CD4-positive, alpha-beta T cell (primary cell): ENCODE measurements around the gene TCTN2. TPM values are rescaled to one million over a fixed set of nuclear protein-coding genes. Genes with fewer than 3 reads are reported as not detected.
A peak's percentile ranks its signal among the peaks of the same experiment; 100 is the strongest.

Experiments
- ATAC-seq: fragments of 200-7000 bp; cut with Tn5 transposase; one replicate; pipeline ENCODE4 v1.10.0; 2022; ENCODE audit warnings: mild to moderate bottlenecking; ENCODE audit not compliant: poor library complexity
- CTCF ChIA-PET: fragments of 350-600 bp; sonication (Branson Sonifier 250); formaldehyde crosslinking; loops from one replicate; lab custom pipeline; 2021; ENCODE audit warnings: antibody characterized with exemption, inconsistent platforms; lab: Charles Lee
- POLR2A ChIA-PET: fragments of 350-600 bp; sonication (Branson Sonifier 250); formaldehyde crosslinking; loops from one replicate; lab custom pipeline; 2021; ENCODE audit warnings: antibody characterized with exemption, inconsistent platforms; lab: Charles Lee
- DNase-seq, 14 experiments: peaks; one replicate each; pipeline ENCODE4 v3.0.0-alpha.2; 2013 to 2020; ENCODE audit warnings: mixed read lengths in 2 of 14
- H3K27ac ChIP-seq, 2 donors: one replicate each; pipeline versions ENCODE4 v1.5.1 to v1.7.0; 2013; ENCODE audit warnings: low read length in 2 of 2, low read depth in 1 of 2, mild to moderate bottlenecking in 1 of 2
- H3K27me3 ChIP-seq, 2 experiments: 1 replicate in 1 of 2; 2 replicates in 1 of 2; pipeline versions ENCODE4 v1.6.1 to v1.7.0; 2013; ENCODE audit warnings: low read length in 2 of 2, control low read depth in 1 of 2, mild to moderate bottlenecking in 1 of 2, moderate library complexity in 1 of 2; ENCODE audit not compliant: insufficient read depth in 2 of 2, control insufficient read depth in 1 of 2
- H3K36me3 ChIP-seq: one replicate; pipeline ENCODE4 v1.6.1; 2013; ENCODE audit warnings: low read length, control low read depth; ENCODE audit not compliant: insufficient read depth
- H3K4me1 ChIP-seq: one replicate; pipeline ENCODE4 v1.6.1; 2013; ENCODE audit warnings: low read length, control low read depth; ENCODE audit not compliant: insufficient read depth
- H3K4me3 ChIP-seq: one replicate; pipeline ENCODE4 v1.5.1; 2013; ENCODE audit warnings: mild to moderate bottlenecking, low read length, moderate library complexity
- H3K9me3 ChIP-seq, 2 experiments: 1 replicate in 1 of 2; 2 replicates in 1 of 2; pipeline versions ENCODE4 v1.6.1 to v1.7.0; 2013; ENCODE audit warnings: low read length in 2 of 2, mild to moderate bottlenecking in 2 of 2, control low read depth in 1 of 2, moderate library complexity in 1 of 2; ENCODE audit not compliant: control insufficient read depth in 1 of 2, insufficient read depth in 1 of 2
- H3K27ac Mint-ChIP-seq: one replicate; pipeline ENCODE4 v1.8.0; 2020; ENCODE audit warnings: mixed read lengths
- H3K27me3 Mint-ChIP-seq: one replicate; pipeline ENCODE4 v1.8.0; 2021; ENCODE audit warnings: mixed read lengths
- H3K36me3 Mint-ChIP-seq: one replicate; pipeline ENCODE4 v1.8.0; 2021; ENCODE audit warnings: low read depth, mixed read lengths
- H3K4me1 Mint-ChIP-seq: one replicate; pipeline ENCODE4 v1.8.0; 2021; ENCODE audit warnings: low read depth, mixed read lengths
- H3K4me3 Mint-ChIP-seq: one replicate; pipeline ENCODE4 v1.8.0; 2020; ENCODE audit warnings: mild to moderate bottlenecking, mixed read lengths
- H3K9me3 Mint-ChIP-seq: one replicate; pipeline ENCODE4 v1.8.0; 2020; ENCODE audit warnings: mixed read lengths
- CTCF ChIP-seq: fragments of 200-600 bp; IDR thresholded peaks from one replicate; pipeline ENCODE4 v1.8.0; 2022; ENCODE audit warnings: antibody characterized with exemption, mild to moderate bottlenecking
- intact Hi-C, 2 experiments: fragments of 100-400 bp; cut with DNase I in 1 of 2; cut with micrococcal nuclease in 1 of 2; formaldehyde crosslinking; loops; one replicate each; pipeline versions ENCODE4 v1.15.1 to v1.9.0; 2023 to 2025; cut with DNase I, micrococcal nuclease
- total RNA-seq, 174 experiments: library from RNA in 2 of 174; stranded (reverse) in 2 of 174; gene quantifications; one replicate each; pipeline ENCODE4 v1.2.3 and lab custom pipeline; 2021 to 2026

The TCTN2 gene
- total RNA-seq, 2 experiments from 2014 or later, result 3.2 to 3.5 TPM

- intact Hi-C loops, result loop anchor here in 1 of 2 experiments (10.0 kb wide), 1 partner anchor 350 kb away; the partner anchor contains the start of gene SBNO1
- ATAC-seq, result no peak
- CTCF ChIA-PET, result interaction anchor here (1.5 kb wide), 1 partner anchor 10 kb away, joined by 4 read pairs; no protein-coding TSS in a partner anchor
- DNase-seq, result no peak
- POLR2A ChIA-PET, result no interaction called here
- Mint-ChIP-seq H3K27ac (no peak overlapping the region), H3K4me3 (peak overlapping the region; percentile 35), H3K27me3 (no peaks in the 10 kb centered on the region), H3K9me3 (no peaks in the 10 kb centered on the region), H3K36me3 (peaks cover 21% of the 10 kb centered on the region), H3K4me1 (peaks cover 38% of the 10 kb centered on the region)
- no peak for TF ChIP-seq CTCF
- Histone ChIP-seq H3K27me3 (no peaks in the 10 kb centered on the region), H3K4me3 (no peak overlapping the region), H3K4me1 (peaks cover 27% of the 10 kb centered on the region), H3K36me3 (peaks cover 18% of the 10 kb centered on the region), H3K27ac (no peak overlapping the region), H3K9me3 (no peaks in the 10 kb centered on the region)
Measured at GRCh38 chr12:123715195-123715594, 44.3 kb downstream of the TCTN2 start.

- Histone ChIP-seq H3K27ac (no peak overlapping the region), H3K4me3 (no peak overlapping the region), H3K36me3 (peaks cover 35% of the 10 kb centered on the region), H3K9me3 (no peaks in the 10 kb centered on the region), H3K27me3 (no peaks in the 10 kb centered on the region), H3K4me1 (peaks cover 19% of the 10 kb centered on the region)
- no peak for DNase-seq
- TF ChIP-seq CTCF, result no peak
- H3K27ac Mint-ChIP-seq, result no peak overlapping the region
- ChIA-PET POLR2A (no interaction called here), CTCF (no interaction called here)
- H3K4me3 Mint-ChIP-seq, result no peak overlapping the region
- peaks cover 31% of the 10 kb centered on the region for H3K36me3 Mint-ChIP-seq
- no peaks in the 10 kb centered on the region for H3K27me3 Mint-ChIP-seq
- no peak for ATAC-seq
- H3K9me3 Mint-ChIP-seq, result no peaks in the 10 kb centered on the region
- H3K4me1 Mint-ChIP-seq, result peaks cover 30% of the 10 kb centered on the region
- intact Hi-C loops, result loop anchor here in 1 of 2 experiments (10.0 kb wide), 1 partner anchor 353 kb away; the partner anchor contains the start of gene SBNO1
Measured at GRCh38 chr12:123717350-123717749, 46.4 kb downstream of the TCTN2 start.

- Histone ChIP-seq H3K36me3 (peaks cover 48% of the 10 kb centered on the region), H3K9me3 (no peaks in the 10 kb centered on the region), H3K27ac (no peak overlapping the region), H3K27me3 (no peaks in the 10 kb centered on the region), H3K4me3 (no peak overlapping the region), H3K4me1 (peaks cover 5% of the 10 kb centered on the region)
- peaks cover 44% of the 10 kb centered on the region for H3K36me3 Mint-ChIP-seq
- ChIA-PET CTCF (no interaction called here), POLR2A (no interaction called here)
- H3K9me3 Mint-ChIP-seq, result no peaks in the 10 kb centered on the region
- H3K27me3 Mint-ChIP-seq, result no peaks in the 10 kb centered on the region
- intact Hi-C loops, result no loop called here
- no peak for DNase-seq
- no peak overlapping the region for H3K27ac Mint-ChIP-seq
- TF ChIP-seq CTCF, result no peak
- H3K4me1 Mint-ChIP-seq, result peaks cover 9% of the 10 kb centered on the region
- no peak overlapping the region for H3K4me3 Mint-ChIP-seq
- ATAC-seq, result no peak
Measured at GRCh38 chr12:123720141-123720814, 49.4 kb downstream of the TCTN2 start.
